WTC11 (cell line): ENCODE measurements around the gene PCBP3. TPM values are rescaled to one million over a fixed set of nuclear protein-coding genes. Genes with fewer than 3 reads are reported as not detected.

Source experiments
- ATAC-seq: fragments of 200-7000 bp; cut with Tn5 transposase; 2 replicates; pipeline ENCODE4 v1.10.0; 2021; ENCODE audit warnings: mild to moderate bottlenecking, moderate library complexity
- CTCF ChIA-PET: fragments of 300-600 bp; sonication (Branson Sonifier 250); formaldehyde crosslinking; loops from one replicate; lab custom pipeline; 2021; ENCODE audit warnings: antibody characterized with exemption; lab: Charles Lee
- POLR2A ChIA-PET: fragments of 350-600 bp; sonication (Branson Sonifier 250); formaldehyde crosslinking; loops from one replicate; lab custom pipeline; 2021; ENCODE audit warnings: antibody characterized with exemption; lab: Charles Lee
- DNase-seq: peaks from one replicate; pipeline ENCODE4 v3.0.0; 2021; ENCODE audit warnings: low spot score
- H3K27ac Mint-ChIP-seq: 2 replicates; pipeline ENCODE4 v1.8.0; 2021; ENCODE audit warnings: mixed read lengths
- H3K27me3 Mint-ChIP-seq: 2 replicates; pipeline ENCODE4 v1.8.0; 2021; ENCODE audit warnings: low read depth, mild to moderate bottlenecking, moderate library complexity, mixed read lengths
- H3K36me3 Mint-ChIP-seq: 2 replicates; pipeline ENCODE4 v1.8.0; 2021; ENCODE audit warnings: mixed read lengths
- H3K4me1 Mint-ChIP-seq: 2 replicates; pipeline ENCODE4 v1.8.0; 2022; ENCODE audit warnings: mixed read lengths
- H3K4me3 Mint-ChIP-seq: 2 replicates; pipeline ENCODE4 v1.8.0; 2021; ENCODE audit warnings: mild to moderate bottlenecking, moderate library complexity, mixed read lengths
- H3K9me3 Mint-ChIP-seq: 2 replicates; pipeline ENCODE4 v1.8.0; 2021; ENCODE audit warnings: mixed read lengths
- GABPB1 ChIP-seq: sonication (generic); formaldehyde crosslinking; IDR thresholded peaks from 2 replicates; pipeline ENCODE4 v1.8.1; 2023; ENCODE audit warnings: mild to moderate bottlenecking, missing genetic modification reagents
- GRHL2 ChIP-seq: fragments of 250-450 bp; sonication (Bioruptor Pico); IDR thresholded peaks from 2 replicates; pipeline ENCODE4 v1.8.0; 2022; ENCODE audit warnings: mild to moderate bottlenecking, moderate library complexity; ENCODE audit not compliant: insufficient replicate concordance, severe bottlenecking
- GTF2I ChIP-seq: fragments of 250-450 bp; sonication (Bioruptor Pico); conservative IDR thresholded peaks from 2 replicates; pipeline ENCODE4 v1.4.0; 2021; ENCODE audit warnings: mild to moderate bottlenecking
- OVOL2 ChIP-seq: fragments of 250-450 bp; sonication (Bioruptor Pico); IDR thresholded peaks from 2 replicates; pipeline ENCODE4 v1.9.0; 2021; ENCODE audit warnings: mild to moderate bottlenecking, borderline replicate concordance
- ZMAT4 ChIP-seq: fragments of 250-450 bp; sonication (Bioruptor Pico); IDR thresholded peaks from 2 replicates; pipeline ENCODE4 v1.9.0; 2021; ENCODE audit warnings: mild to moderate bottlenecking
- ZNF138 ChIP-seq: sonication (generic); formaldehyde crosslinking; conservative IDR thresholded peaks from 2 replicates; pipeline ENCODE4 v1.8.1; 2022; ENCODE audit warnings: mild to moderate bottlenecking, moderate library complexity, missing genetic modification reagents
- ZNF281 ChIP-seq: sonication (generic); formaldehyde crosslinking; IDR thresholded peaks from 2 replicates; pipeline ENCODE4 v1.8.0; 2023; ENCODE audit warnings: mild to moderate bottlenecking, missing genetic modification reagents
- ZNF512 ChIP-seq: sonication (generic); formaldehyde crosslinking; IDR thresholded peaks from 2 replicates; pipeline ENCODE4 v1.8.1; 2022; ENCODE audit warnings: missing genetic modification reagents, borderline replicate concordance
- total RNA-seq: library from RNA; stranded (reverse); gene quantifications from 3 replicates; pipeline ENCODE4 v1.2.3, GENCODE V29; 2021
- TF ChIP-seq, protein P1 (sequence below): sonication (generic); formaldehyde crosslinking; IDR thresholded peaks from 2 replicates; pipeline ENCODE4 v1.8.0; 2023; ENCODE audit warnings: missing genetic modification reagents, mild to moderate bottlenecking, borderline replicate concordance
- TF ChIP-seq, protein P2 (sequence below): sonication (generic); formaldehyde crosslinking; IDR thresholded peaks from 2 replicates; pipeline ENCODE4 v1.8.0; 2022; ENCODE audit warnings: mild to moderate bottlenecking, missing genetic modification reagents
- TF ChIP-seq, protein P3 (sequence below): sonication (generic); formaldehyde crosslinking; IDR thresholded peaks from 2 replicates; pipeline ENCODE4 v1.8.0; 2022; ENCODE audit warnings: mild to moderate bottlenecking, missing genetic modification reagents

The PCBP3 gene
- total RNA-seq, 1 experiment from 2014 or later, result 8.5 TPM

GRCh38 chr21:45935628-45936027 is 292.1 kb downstream of the PCBP3 start (continued):
- TF ChIP-seq GTF2I, result no peak

DNA sequence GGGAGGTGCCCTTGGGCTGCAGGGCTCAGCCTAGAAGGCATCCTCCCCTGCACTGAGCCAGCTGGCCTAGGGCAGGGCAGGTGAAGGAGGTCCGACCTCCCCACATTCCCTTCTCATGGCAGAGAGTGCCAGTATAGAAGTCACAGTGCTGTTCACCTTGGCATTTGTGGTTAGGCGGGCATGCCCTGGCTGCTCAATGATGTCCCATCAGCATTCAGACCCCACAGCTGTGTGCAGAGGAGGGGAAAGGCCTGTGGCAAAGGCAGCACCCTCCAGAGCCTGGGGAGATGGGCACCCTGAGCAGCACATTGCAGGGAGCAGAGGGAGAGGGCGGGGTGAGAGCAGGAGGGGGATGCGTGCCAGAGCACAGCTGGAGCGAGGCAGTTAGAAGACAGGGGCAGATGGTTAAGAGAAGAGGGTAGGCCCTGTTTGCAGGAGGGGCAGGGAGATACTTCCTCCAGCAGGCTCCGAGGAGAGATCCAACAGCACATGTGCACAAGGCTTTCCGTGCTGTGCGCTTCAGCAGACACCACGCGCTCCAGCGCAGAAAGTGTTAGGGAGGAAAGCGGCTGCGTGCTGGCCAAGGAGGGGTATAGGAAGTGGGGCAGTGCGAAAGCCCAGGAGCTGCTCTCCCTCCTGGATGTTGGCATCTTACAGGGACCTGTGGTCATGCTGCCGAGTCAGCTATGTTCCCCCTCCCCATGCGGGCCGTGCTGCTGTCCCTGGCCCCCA is 294.4 kb downstream of the PCBP3 start:
- Mint-ChIP-seq H3K27ac (no peak overlapping the region), H3K4me3 (no peak overlapping the region), H3K36me3 (peaks cover 31% of the 10 kb centered on the region), H3K9me3 (peaks cover 45% of the 10 kb centered on the region), H3K4me1 (no peaks in the 10 kb centered on the region), H3K27me3 (peaks cover 45% of the 10 kb centered on the region)
- ATAC-seq (no peak), DNase-seq (no peak)
- TF ChIP-seq ZNF512, result no peak
- no peak for TF ChIP-seq ZNF138 (CRISPR knock-in tag)
- TF ChIP-seq, protein P1, sequence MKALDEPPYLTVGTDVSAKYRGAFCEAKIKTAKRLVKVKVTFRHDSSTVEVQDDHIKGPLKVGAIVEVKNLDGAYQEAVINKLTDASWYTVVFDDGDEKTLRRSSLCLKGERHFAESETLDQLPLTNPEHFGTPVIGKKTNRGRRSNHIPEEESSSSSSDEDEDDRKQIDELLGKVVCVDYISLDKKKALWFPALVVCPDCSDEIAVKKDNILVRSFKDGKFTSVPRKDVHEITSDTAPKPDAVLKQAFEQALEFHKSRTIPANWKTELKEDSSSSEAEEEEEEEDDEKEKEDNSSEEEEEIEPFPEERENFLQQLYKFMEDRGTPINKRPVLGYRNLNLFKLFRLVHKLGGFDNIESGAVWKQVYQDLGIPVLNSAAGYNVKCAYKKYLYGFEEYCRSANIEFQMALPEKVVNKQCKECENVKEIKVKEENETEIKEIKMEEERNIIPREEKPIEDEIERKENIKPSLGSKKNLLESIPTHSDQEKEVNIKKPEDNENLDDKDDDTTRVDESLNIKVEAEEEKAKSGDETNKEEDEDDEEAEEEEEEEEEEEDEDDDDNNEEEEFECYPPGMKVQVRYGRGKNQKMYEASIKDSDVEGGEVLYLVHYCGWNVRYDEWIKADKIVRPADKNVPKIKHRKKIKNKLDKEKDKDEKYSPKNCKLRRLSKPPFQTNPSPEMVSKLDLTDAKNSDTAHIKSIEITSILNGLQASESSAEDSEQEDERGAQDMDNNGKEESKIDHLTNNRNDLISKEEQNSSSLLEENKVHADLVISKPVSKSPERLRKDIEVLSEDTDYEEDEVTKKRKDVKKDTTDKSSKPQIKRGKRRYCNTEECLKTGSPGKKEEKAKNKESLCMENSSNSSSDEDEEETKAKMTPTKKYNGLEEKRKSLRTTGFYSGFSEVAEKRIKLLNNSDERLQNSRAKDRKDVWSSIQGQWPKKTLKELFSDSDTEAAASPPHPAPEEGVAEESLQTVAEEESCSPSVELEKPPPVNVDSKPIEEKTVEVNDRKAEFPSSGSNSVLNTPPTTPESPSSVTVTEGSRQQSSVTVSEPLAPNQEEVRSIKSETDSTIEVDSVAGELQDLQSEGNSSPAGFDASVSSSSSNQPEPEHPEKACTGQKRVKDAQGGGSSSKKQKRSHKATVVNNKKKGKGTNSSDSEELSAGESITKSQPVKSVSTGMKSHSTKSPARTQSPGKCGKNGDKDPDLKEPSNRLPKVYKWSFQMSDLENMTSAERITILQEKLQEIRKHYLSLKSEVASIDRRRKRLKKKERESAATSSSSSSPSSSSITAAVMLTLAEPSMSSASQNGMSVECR, result no peak
- no peak for TF ChIP-seq GRHL2 (CRISPR knock-in tag)
- no peak for TF ChIP-seq ZMAT4 (CRISPR knock-in tag)
- no peak for TF ChIP-seq OVOL2
- TF ChIP-seq ZNF281 (CRISPR knock-in tag), result no peak
- no peak for TF ChIP-seq GABPB1
- POLR2A ChIA-PET, result no interaction called here
- CTCF ChIA-PET, result no interaction called here

GRCh38 chr21:45938453-45938755 is 294.9 kb downstream of the PCBP3 start:
- peaks cover 40% of the 10 kb centered on the region for H3K27me3 Mint-ChIP-seq
- peaks cover 40% of the 10 kb centered on the region for H3K9me3 Mint-ChIP-seq
- no peak overlapping the region for H3K4me3 Mint-ChIP-seq
- no peak for ATAC-seq
- H3K36me3 Mint-ChIP-seq, result peaks cover 26% of the 10 kb centered on the region
- CTCF ChIA-PET, result no interaction called here
- no peak overlapping the region for H3K27ac Mint-ChIP-seq
- TF ChIP-seq, protein P2, sequence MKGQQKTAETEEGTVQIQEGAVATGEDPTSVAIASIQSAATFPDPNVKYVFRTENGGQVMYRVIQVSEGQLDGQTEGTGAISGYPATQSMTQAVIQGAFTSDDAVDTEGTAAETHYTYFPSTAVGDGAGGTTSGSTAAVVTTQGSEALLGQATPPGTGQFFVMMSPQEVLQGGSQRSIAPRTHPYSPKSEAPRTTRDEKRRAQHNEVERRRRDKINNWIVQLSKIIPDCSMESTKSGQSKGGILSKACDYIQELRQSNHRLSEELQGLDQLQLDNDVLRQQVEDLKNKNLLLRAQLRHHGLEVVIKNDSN (CRISPR knock-in tag), result no peak
- TF ChIP-seq, protein P3, sequence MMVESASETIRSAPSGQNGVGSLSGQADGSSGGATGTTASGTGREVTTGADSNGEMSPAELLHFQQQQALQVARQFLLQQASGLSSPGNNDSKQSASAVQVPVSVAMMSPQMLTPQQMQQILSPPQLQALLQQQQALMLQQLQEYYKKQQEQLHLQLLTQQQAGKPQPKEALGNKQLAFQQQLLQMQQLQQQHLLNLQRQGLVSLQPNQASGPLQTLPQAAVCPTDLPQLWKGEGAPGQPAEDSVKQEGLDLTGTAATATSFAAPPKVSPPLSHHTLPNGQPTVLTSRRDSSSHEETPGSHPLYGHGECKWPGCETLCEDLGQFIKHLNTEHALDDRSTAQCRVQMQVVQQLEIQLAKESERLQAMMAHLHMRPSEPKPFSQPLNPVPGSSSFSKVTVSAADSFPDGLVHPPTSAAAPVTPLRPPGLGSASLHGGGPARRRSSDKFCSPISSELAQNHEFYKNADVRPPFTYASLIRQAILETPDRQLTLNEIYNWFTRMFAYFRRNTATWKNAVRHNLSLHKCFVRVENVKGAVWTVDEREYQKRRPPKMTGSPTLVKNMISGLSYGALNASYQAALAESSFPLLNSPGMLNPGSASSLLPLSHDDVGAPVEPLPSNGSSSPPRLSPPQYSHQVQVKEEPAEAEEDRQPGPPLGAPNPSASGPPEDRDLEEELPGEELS (CRISPR knock-in tag), result no peak
- DNase-seq, result no peak
- H3K4me1 Mint-ChIP-seq, result no peaks in the 10 kb centered on the region
- POLR2A ChIA-PET, result no interaction called here
